Ovary (tissue), 3 donors: Measurements from ENCODE around the gene EPN3.

Source experiments
- EP300 ChIP-seq: sonication (generic); formaldehyde crosslinking; IDR thresholded peaks from one replicate; pipeline ENCODE4 v1.6.1; 2017; ENCODE audit warnings: antibody characterized with exemption
- POLR2A ChIP-seq: fragments of 450-650 bp; IDR thresholded peaks from one replicate; pipeline ENCODE4 v1.6.1; 2017; ENCODE audit warnings: antibody characterized with exemption, mild to moderate bottlenecking, moderate library complexity
- TF ChIP-seq, protein P1 (sequence below), 3 donors: fragments of 450-650 bp in 2 of 3; fragments of 200-600 bp in 1 of 3; IDR thresholded peaks; one replicate each; pipeline versions ENCODE4 v1.5.1 to v1.8.0; 2016 to 2022; ENCODE audit warnings: antibody characterized with exemption in 3 of 3, mild to moderate bottlenecking in 1 of 3
- donor health status: DM: no; HTN: no; CAD: no.

DNA sequence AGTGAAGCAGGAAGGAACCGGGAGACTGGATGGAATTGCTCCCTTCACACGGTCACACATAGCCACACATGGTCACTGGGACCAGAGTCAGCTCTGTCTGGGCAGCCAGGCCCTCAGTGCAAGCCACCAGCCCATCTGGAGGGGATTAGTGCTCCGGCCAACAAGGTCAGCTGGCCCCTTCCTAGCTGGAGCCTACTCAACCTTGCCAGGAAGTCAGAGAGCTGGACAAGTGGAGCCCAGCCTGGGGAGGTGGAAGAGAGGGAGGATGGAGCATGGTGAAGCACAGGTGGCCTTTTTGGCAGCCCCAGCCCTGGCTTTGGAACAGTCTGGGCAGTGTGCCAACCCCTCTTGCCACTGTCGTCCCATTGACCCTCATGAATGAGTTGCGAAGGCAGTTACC, 24.3 kb downstream of the EPN3 start:
- TF ChIP-seq, protein P1, sequence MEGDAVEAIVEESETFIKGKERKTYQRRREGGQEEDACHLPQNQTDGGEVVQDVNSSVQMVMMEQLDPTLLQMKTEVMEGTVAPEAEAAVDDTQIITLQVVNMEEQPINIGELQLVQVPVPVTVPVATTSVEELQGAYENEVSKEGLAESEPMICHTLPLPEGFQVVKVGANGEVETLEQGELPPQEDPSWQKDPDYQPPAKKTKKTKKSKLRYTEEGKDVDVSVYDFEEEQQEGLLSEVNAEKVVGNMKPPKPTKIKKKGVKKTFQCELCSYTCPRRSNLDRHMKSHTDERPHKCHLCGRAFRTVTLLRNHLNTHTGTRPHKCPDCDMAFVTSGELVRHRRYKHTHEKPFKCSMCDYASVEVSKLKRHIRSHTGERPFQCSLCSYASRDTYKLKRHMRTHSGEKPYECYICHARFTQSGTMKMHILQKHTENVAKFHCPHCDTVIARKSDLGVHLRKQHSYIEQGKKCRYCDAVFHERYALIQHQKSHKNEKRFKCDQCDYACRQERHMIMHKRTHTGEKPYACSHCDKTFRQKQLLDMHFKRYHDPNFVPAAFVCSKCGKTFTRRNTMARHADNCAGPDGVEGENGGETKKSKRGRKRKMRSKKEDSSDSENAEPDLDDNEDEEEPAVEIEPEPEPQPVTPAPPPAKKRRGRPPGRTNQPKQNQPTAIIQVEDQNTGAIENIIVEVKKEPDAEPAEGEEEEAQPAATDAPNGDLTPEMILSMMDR (IDR thresholded peaks at IDR 0.05) = no peak
- TF ChIP-seq POLR2A = no peak
- TF ChIP-seq EP300 = no peak
